C4-2B (cell line): ENCODE measurements around the gene ARMH1.

Source experiments
- ZFX ChIP-seq: fragments of 450-650 bp; IDR thresholded peaks from 2 replicates; pipeline ENCODE4 v1.6.1; 2017
- TF ChIP-seq, protein P1 (sequence below): fragments of 450-650 bp; conservative IDR thresholded peaks from 2 replicates; pipeline ENCODE4 v1.5.1; 2017; ENCODE audit warnings: mild to moderate bottlenecking

DNA sequence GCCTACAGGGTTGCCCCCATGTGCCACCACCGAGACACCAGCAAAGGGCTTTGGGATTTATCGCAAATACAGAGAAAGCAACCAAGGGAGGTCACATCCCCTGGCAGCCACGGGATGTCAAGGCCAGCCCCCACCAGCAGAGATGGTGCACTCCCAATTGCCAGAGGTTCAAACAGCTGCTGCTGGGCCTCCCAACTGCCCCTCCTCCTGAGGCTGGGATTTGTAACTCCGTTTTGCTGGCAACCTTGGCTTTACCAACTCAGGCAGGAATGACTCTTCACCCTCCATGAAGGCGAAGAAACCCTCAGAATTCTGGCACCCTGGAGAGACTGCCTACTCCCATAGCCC is 11.9 kb upstream of the ARMH1 start:
- TF ChIP-seq, protein P1, sequence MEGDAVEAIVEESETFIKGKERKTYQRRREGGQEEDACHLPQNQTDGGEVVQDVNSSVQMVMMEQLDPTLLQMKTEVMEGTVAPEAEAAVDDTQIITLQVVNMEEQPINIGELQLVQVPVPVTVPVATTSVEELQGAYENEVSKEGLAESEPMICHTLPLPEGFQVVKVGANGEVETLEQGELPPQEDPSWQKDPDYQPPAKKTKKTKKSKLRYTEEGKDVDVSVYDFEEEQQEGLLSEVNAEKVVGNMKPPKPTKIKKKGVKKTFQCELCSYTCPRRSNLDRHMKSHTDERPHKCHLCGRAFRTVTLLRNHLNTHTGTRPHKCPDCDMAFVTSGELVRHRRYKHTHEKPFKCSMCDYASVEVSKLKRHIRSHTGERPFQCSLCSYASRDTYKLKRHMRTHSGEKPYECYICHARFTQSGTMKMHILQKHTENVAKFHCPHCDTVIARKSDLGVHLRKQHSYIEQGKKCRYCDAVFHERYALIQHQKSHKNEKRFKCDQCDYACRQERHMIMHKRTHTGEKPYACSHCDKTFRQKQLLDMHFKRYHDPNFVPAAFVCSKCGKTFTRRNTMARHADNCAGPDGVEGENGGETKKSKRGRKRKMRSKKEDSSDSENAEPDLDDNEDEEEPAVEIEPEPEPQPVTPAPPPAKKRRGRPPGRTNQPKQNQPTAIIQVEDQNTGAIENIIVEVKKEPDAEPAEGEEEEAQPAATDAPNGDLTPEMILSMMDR: no peak
- no peak for TF ChIP-seq ZFX
